Peyer's patch (tissue), 4 donors: ENCODE results near the gene INSRR. TPM values are rescaled to one million over a fixed set of nuclear protein-coding genes. Genes with fewer than 3 reads are reported as not detected.

Experiments
- DNase-seq, 3 donors: peaks; one replicate each; pipeline ENCODE4 v3.0.0-alpha.2; 2017 to 2019
- H3K27ac ChIP-seq, 4 donors: fragments of 200-600 bp; sonication (generic); one replicate each; pipeline ENCODE4 v1.5.1; 2016 to 2019
- H3K27me3 ChIP-seq, 2 donors: fragments of 200-600 bp; sonication (generic); one replicate each; pipeline ENCODE4 v1.5.1; 2019
- H3K36me3 ChIP-seq, 3 donors: fragments of 200-600 bp; sonication (generic); one replicate each; pipeline ENCODE4 v1.5.1; 2016 to 2019
- H3K4me1 ChIP-seq, 4 donors: fragments of 200-600 bp; sonication (generic); one replicate each; pipeline ENCODE4 v1.5.1; 2016 to 2019
- H3K4me3 ChIP-seq, 4 donors: fragments of 200-600 bp; sonication (generic); 1 replicate in 3 of 4; 2 replicates in 1 of 4; pipeline ENCODE4 v1.5.1; 2016 to 2019; ENCODE audit warnings: mild to moderate bottlenecking in 1 of 4
- H3K9me3 ChIP-seq, 4 donors: fragments of 200-600 bp; sonication (generic); one replicate each; pipeline ENCODE4 v1.5.1; 2016 to 2019; ENCODE audit warnings: mild to moderate bottlenecking in 1 of 4
- CTCF ChIP-seq, 6 experiments: fragments of 450-650 bp in 4 of 6; fragments of 200-600 bp in 2 of 6; sonication (generic) in 1 of 6; IDR thresholded peaks; one replicate each; pipeline ENCODE4 v1.5.1; 2017 to 2019; ENCODE audit warnings: antibody characterized with exemption in 6 of 6, mild to moderate bottlenecking in 3 of 6, moderate library complexity in 1 of 6
- POLR2A ChIP-seq, 2 donors: fragments of 450-650 bp; IDR thresholded peaks; one replicate each; pipeline ENCODE4 v1.5.1; 2017; ENCODE audit warnings: antibody characterized with exemption in 2 of 2, mild to moderate bottlenecking in 2 of 2, moderate library complexity in 2 of 2
- total RNA-seq, 4 donors: library from RNA; depleted of rRNA; stranded (reverse); fragments of >200 nt; gene quantifications; one replicate each; pipeline ENCODE4 v1.1.0, GENCODE V29; 2016

Gene INSRR
- total RNA-seq, 4 donors from 2014 or later: not detected

- H3K27ac ChIP-seq: no peak overlapping the region
- H3K4me1 ChIP-seq: peaks cover 0 to 26% (median 17%) of the 10 kb centered on the region in 4 donors
- H3K27me3 ChIP-seq: peaks cover 0 to 20% of the 10 kb centered on the region in 2 donors
- H3K36me3 ChIP-seq: no peaks in the 10 kb centered on the region
- TF ChIP-seq CTCF (IDR thresholded peaks at IDR 0.05): no peak
- TF ChIP-seq POLR2A (IDR thresholded peaks at IDR 0.05): no peak
- no peak for DNase-seq
- no peaks in the 10 kb centered on the region for H3K9me3 ChIP-seq
- H3K4me3 ChIP-seq: no peak overlapping the region
These were observed 4.2 kb upstream of the INSRR start for GRCh38 chr1:156862997-156863599.

- TF ChIP-seq CTCF (IDR thresholded peaks at IDR 0.05) (no peak), POLR2A (IDR thresholded peaks at IDR 0.05) (no peak)
- no peak overlapping the region for H3K4me3 ChIP-seq
These were observed 3.7 kb upstream of the INSRR start for GRCh38 chr1:156862584-156862983.

GRCh38 chr1:156860628-156861423 is 1.9 kb upstream of the INSRR start, which contains the start of gene NTRK1:
NTRK1 (plus strand) TSS chr1:156860865; CDS start chr1:156860935, 70 bp downstream.
- DNase-seq: peak in 2 of 3 donors; percentile 22 to 66
- Histone ChIP-seq H3K4me3 (peak within 1 kb of the TSS; percentile 14 to 43 (median 40)), H3K36me3 (no peaks in the 10 kb centered on the region), H3K27me3 (peaks cover 0 to 20% of the 10 kb centered on the region in 2 donors), H3K27ac (no peak within 1 kb of the TSS), H3K4me1 (peaks cover 0 to 26% (median 17%) of the 10 kb centered on the region in 4 donors), H3K9me3 (no peaks in the 10 kb centered on the region)
- no peak for TF ChIP-seq POLR2A (IDR thresholded peaks at IDR 0.05)
- TF ChIP-seq CTCF (IDR thresholded peaks at IDR 0.05): no peak

More at GRCh38 chr1:156862584-156862983, 3.7 kb upstream of the INSRR start:
- H3K27me3 ChIP-seq: peaks cover 0 to 20% of the 10 kb centered on the region in 2 donors
- DNase-seq: no peak
- no peaks in the 10 kb centered on the region for H3K9me3 ChIP-seq
- no peaks in the 10 kb centered on the region for H3K36me3 ChIP-seq
- H3K4me1 ChIP-seq: peaks cover 0 to 26% (median 17%) of the 10 kb centered on the region in 4 donors
- no peak overlapping the region for H3K27ac ChIP-seq

GRCh38 chr1:156860113-156860627 is 1.3 kb upstream of the INSRR start:
- no peaks in the 10 kb centered on the region for H3K36me3 ChIP-seq
- no peak for TF ChIP-seq POLR2A (IDR thresholded peaks at IDR 0.05)
- TF ChIP-seq CTCF (IDR thresholded peaks at IDR 0.05): peak; percentile 41 to 77 (median 62)
- H3K4me3 ChIP-seq: peak overlapping the region; percentile 14 to 43 (median 40)
- H3K27me3 ChIP-seq: peaks cover 0 to 20% of the 10 kb centered on the region in 2 donors
- H3K4me1 ChIP-seq: peaks cover 0 to 26% (median 17%) of the 10 kb centered on the region in 4 donors
- DNase-seq: peak in 2 of 3 donors; percentile 28 to 69
- no peak overlapping the region for H3K27ac ChIP-seq
- H3K9me3 ChIP-seq: no peaks in the 10 kb centered on the region

GRCh38 chr1:156859523-156860112 is 701 bp upstream of the INSRR start:
- DNase-seq: no peak
- peaks cover 0 to 26% (median 17%) of the 10 kb centered on the region in 4 donors for H3K4me1 ChIP-seq
- H3K27ac ChIP-seq: no peak overlapping the region
- peaks cover 0 to 20% of the 10 kb centered on the region in 2 donors for H3K27me3 ChIP-seq
- no peak for TF ChIP-seq CTCF (IDR thresholded peaks at IDR 0.05)
- TF ChIP-seq POLR2A (IDR thresholded peaks at IDR 0.05): no peak
- H3K9me3 ChIP-seq: no peaks in the 10 kb centered on the region
- peak overlapping the region; percentile 14 to 43 (median 40) for H3K4me3 ChIP-seq
- H3K36me3 ChIP-seq: no peaks in the 10 kb centered on the region
